ENCODE measurements around the gene UBE2J1. TPM values are rescaled to one million over a fixed set of nuclear protein-coding genes. Genes with fewer than 3 reads are reported as not detected.

The UBE2J1 gene
- polyA plus RNA-seq, 2 of the 4 experiments (the other 2 are of a cell fraction) = 12.6 to 32.7 TPM

- ChIA-PET CTCF (no interaction called here), POLR2A (no interaction called here)
- TF ChIP-seq CEBPB (IDR thresholded peaks at IDR 0.05) (no peak), MAZ (IDR thresholded peaks at IDR 0.05; ENCODE audit: borderline replicate concordance, low read depth, low read length) (no peak), ZC3H11A (IDR thresholded peaks at IDR 0.05) (no peak), HDAC2 (IDR thresholded peaks at IDR 0.05) (no peak), EP300 (IDR thresholded peaks at IDR 0.05) (no peak), FOSB (CRISPR knock-in tag; IDR thresholded peaks at IDR 0.05) (no peak), TFCP2L1 (CRISPR knock-in tag; IDR thresholded peaks at IDR 0.05) (no peak), PBX3 (IDR thresholded peaks at IDR 0.05) (no peak), ATOH8 (CRISPR knock-in tag; IDR thresholded peaks at IDR 0.05; ENCODE audit: low read depth) (no peak)
- Histone ChIP-seq H3K4me2 (no peak overlapping the region), H3K4me1 (no peaks in the 10 kb centered on the region), H3K27ac (no peak overlapping the region), H3K4me3 (no peak overlapping the region), H3K9me3 (no peaks in the 10 kb centered on the region)
- ATAC-seq (no peak), FAIRE-seq (no peak), DNase-seq (ENCODE audit: low read depth in 1 of 2, low spot score in 1 of 2) (no peak)
- WGBS (ENCODE audit: missing lambda C conversion rate) = 13% methylated on average over 1 of the region's 1 CpG
Observed at GRCh38 chr6:89393659-89394058, 41.1 kb upstream of the UBE2J1 start.

GRCh38 chr6:89392823-89393222 lies 40.3 kb upstream of the UBE2J1 start:
- ChIA-PET CTCF (interaction anchor here (1.4 kb wide), 1 partner anchor 21 kb away, joined by 4 read pairs; no protein-coding TSS in a partner anchor), POLR2A (no interaction called here)
- no peak overlapping the region for H3K27ac ChIP-seq
- DNase-seq (ENCODE audit: low read depth in 1 of 2, low spot score in 1 of 2) = no peak
- no peak for ATAC-seq
- no peak overlapping the region for H3K4me3 ChIP-seq
- H3K9me3 ChIP-seq = no peaks in the 10 kb centered on the region
- no peak overlapping the region for H3K4me2 ChIP-seq
- FAIRE-seq = no peak
- no peaks in the 10 kb centered on the region for H3K4me1 ChIP-seq
- TF ChIP-seq NPAS2 (CRISPR knock-in tag; IDR thresholded peaks at IDR 0.05; ENCODE audit: borderline replicate concordance) = no peak
- no peak for TF ChIP-seq TFCP2L1 (CRISPR knock-in tag; IDR thresholded peaks at IDR 0.05)
- no peak for TF ChIP-seq SMC3 (IDR thresholded peaks at IDR 0.05)
- no peak for TF ChIP-seq ESRRA (IDR thresholded peaks at IDR 0.05; ENCODE audit: borderline replicate concordance, low read length)
- TF ChIP-seq RFX5 (IDR thresholded peaks at IDR 0.05) = no peak
- TF ChIP-seq CBX2 (IDR thresholded peaks at IDR 0.05; ENCODE audit: borderline replicate concordance, low read depth) = no peak
- no peak for TF ChIP-seq PBX3 (IDR thresholded peaks at IDR 0.05)
- TF ChIP-seq POLR2AphosphoS2 (conservative IDR thresholded peaks at IDR 0.05; ENCODE audit: low read length) = no peak
- TF ChIP-seq GATA3 (IDR thresholded peaks at IDR 0.05; ENCODE audit: borderline replicate concordance) = no peak
- TF ChIP-seq BCL3 (IDR thresholded peaks at IDR 0.05) = no peak
- no peak for TF ChIP-seq EP300 (IDR thresholded peaks at IDR 0.05)
- no peak for TF ChIP-seq HDAC2 (IDR thresholded peaks at IDR 0.05)
- no peak for TF ChIP-seq TP53 (CRISPR knock-in tag; IDR thresholded peaks at IDR 0.05)
- no peak for TF ChIP-seq CHD2 (IDR thresholded peaks at IDR 0.05; ENCODE audit: low read length, partially characterized antibody)
- TF ChIP-seq RAD21 (conservative IDR thresholded peaks at IDR 0.05 in 1 of 2, IDR thresholded peaks at IDR 0.05 in 1 of 2) = no peak
- TF ChIP-seq JUNB (IDR thresholded peaks at IDR 0.05) = no peak
- TF ChIP-seq HOXB5 (CRISPR knock-in tag; IDR thresholded peaks at IDR 0.05) = no peak
- no peak for TF ChIP-seq MAFK (IDR thresholded peaks at IDR 0.05; ENCODE audit: partially characterized antibody)
